ENCODE data around the gene UBXN4.
"Not testable (repeated sequence)": the region's sequence is repeated elsewhere in the genome, so short reads cannot be mapped to it uniquely, and the experiment has no call there.

Gene UBXN4

DNA sequence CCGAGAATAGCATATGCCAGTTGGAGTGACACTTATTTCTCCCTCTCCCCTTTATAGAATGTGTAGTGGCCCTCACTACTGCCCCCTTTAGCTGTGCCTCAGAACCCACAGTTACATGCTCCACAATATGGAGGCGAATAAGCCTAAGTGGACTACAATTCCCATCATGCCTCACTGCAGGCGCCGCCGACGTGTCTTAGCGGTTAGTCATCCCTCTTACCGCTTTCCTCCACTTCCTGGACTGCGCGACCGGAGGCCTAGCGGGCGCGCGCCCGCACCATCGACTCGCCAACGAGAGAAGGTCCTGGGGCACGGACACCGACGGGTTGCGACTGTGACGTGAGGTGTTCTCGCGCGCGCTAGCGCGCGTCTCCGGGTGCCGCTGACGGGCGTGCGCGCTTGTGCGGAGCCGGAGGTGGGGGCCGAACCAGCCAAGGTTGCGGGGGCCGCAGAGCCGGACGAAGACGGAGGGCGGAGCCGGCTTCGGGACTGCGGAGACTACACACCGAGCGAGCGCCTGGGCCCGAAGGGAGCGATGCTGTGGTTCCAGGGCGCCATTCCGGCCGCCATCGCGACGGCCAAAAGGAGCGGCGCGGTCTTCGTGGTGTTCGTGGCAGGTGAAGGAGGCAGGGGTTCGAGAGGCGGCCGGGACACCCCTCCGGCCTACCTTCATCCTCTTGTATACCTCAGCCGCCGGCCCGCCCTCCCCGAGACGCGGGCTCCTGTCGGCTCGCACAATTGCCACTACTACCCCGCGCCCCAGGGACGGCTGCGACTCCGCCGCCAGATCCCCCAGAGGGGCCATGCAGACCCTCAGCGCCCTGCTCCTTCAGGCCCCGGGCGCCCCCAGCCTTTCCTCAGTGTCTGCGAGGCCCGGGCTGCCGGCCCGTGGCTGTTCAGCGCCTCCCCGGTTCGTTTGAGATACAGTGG lies at the start of gene UBXN4:
Gene UBXN4 (plus strand): TSS at position 461 of the 930 bp plus-strand sequence. CDS start 75 bp downstream, at position 536.
- DNase-seq, result peak; percentile 76

DNA sequence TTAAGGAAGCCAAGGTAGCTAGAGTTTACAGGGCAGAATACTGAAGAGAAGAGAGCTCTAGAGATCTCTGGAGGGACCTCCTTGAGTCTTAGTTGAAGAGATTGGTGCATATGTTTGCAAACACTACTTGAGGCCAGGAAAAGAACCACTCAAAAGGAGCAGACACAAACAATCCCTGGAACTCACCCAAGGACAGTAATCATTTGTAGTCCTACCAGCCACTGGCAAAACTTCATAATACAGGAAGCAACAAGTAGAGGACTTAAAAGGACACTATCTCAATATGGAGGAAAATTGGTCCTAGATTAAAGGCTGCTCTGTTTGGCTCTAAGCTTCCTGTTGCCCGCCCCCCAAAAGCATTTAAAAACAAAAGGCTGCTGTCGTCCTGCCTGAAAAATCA lies 46.9 kb upstream of the UBXN4 start:
- no peak for DNase-seq

GRCh38 chr2:135698838-135699237 lies 42.8 kb upstream of the UBXN4 start:
- DNase-seq, result no peak

DNA sequence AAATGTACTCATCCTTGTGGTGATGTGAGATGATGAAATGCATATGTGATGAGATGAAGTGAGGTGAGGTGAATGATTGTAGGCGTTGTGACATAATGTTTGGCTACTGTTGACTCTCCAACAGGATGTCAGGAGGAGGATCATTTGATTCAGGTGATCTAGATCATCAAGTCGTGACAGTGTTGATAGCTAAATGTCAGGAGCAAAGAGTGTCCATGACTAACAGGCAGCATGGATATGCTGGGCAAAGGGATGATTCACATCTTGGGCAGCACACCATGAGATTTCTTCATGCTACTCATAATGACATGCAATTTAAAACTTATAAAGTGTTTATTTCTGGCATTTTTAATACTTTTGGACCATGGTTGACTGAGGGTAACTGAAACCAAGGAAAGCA lies 40.2 kb upstream of the UBXN4 start:
- DNase-seq, result no peak

DNA sequence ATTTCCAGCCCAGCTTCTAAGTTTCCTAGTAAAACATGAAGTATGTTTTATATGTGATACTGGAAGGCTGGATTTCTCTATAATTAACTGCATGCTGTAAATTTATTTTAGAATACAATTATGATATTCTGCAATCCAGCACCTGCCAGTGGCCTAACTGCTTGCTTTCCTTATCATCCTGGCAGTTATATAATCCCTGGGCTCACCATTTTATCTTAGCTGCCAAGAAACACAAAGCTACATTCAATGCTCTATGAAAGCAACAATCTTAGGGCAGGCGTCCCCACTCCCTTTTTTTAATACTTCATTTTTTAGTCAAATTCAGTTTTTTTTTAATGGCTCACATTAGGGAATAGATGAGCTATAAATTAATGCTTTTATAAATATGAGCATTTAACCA lies 38.4 kb upstream of the UBXN4 start:
- no peak for DNase-seq

DNA sequence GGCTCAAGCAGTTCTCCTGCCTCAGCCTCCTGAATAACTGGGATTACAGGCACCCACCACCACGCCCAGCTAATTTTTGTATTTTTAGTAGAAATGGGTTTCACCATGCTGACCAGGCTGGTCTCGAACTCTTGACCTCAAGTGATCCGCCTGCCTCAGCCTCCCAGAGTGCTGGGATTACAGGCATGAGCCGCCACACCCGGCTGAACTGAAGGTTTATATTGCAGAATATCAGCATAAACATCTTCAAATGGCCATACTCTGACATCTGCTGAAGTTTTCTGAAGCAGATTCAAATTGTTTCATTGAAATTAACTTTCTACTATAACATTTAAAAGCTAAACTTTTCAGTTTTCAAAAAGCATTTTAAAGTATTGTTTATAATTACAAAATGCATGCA lies 37.6 kb upstream of the UBXN4 start:
- not testable (repeated sequence) for DNase-seq

GRCh38 chr2:135708159-135708558 lies 33.5 kb upstream of the UBXN4 start:
- DNase-seq, result no peak

DNA sequence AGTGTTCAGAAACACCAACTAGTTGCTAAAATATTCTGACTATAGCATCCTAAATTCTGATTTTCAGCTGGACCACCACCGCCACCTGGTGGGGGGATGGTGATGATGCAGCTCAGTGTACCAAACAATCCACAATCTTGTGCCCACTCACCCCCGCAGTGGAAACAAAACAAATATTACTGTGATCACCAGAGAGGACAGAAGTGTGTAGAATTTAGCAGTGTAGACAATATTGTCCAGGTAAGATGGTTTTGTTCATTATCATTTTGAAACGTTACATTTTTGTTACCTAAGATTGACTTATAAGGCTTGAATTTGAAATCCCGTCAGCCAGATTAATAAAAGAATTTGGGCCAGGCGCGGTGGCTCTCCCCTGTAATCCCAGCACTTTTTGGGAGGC lies 31.7 kb upstream of the UBXN4 start:
- DNase-seq, result no peak

GRCh38 chr2:135715086-135715485 lies 26.6 kb upstream of the UBXN4 start:
- not testable (repeated sequence) for DNase-seq

DNA sequence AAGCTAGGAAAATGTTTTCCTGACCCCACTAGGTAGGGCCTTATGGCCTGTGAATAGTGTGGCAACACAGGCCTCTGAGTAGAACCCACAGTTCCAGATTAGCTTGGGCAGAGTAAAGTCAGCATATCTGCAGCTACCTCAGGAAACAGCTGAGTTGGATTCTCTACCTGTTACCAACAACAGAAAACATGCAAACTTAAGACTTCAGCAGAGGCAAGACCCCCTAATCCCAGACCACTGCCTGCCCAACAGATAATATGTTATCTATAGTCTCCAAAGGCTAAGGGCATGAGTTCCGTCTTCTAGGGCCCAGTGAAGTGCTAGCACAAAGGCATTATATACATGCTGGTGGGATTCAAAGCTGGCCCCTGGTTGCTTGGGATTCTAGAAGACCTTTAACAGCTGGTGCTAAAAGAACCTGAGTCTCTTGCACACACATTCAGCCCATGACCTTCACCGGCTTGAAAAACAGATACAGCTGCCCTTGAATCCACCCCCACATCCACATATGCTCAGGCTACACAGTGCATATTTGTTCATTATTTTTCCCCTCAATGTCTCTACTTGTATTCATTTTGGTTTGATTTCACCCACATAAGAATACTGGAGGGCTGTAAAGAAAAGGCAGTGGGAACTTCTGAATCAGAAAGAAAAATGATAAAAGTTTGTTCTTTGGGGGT lies 13.5 kb upstream of the UBXN4 start:
- DNase-seq, result no peak

- no peak for DNase-seq
These were observed 9.1 kb upstream of the UBXN4 start for GRCh38 chr2:135732561-135732960.

DNA sequence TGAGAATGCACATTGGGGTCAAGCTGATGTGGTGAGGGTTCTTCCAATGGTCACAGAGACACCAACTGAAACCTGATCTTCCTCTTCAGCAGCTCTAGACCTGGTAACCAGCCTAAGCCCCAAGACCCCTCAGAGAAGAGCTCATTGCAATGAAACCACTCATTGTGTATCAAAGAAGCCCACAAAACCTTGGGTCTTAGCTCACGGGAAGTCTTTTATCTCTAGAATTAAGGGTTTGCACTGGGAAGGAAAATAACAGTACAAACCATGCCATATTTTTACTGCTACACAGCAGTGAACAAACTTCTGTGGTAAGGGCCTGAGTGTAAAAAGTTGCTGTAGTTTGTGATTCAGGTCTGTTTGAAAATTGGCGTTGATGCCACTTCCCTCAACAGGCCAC lies 8.6 kb upstream of the UBXN4 start:
- no peak for DNase-seq

DNA sequence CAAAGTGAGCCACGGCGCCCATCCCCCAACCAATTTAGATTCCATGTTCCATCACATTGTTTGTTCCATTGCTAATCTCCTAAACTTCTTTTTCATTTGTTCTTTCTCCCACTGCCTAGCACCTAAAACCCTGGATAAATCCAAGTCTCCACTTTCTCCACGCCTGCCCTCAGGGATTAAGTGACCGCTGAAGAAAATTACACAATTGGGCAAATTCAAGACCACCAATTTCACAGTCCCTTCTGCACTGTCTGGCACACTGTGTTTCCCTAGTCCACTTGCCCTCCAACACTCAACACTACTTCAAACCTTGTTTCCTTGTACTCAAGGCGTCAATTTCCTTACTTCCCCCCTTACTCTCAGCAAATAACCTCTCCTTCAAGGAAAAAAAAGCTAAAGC lies 5.1 kb upstream of the UBXN4 start:
- no peak for DNase-seq

DNA sequence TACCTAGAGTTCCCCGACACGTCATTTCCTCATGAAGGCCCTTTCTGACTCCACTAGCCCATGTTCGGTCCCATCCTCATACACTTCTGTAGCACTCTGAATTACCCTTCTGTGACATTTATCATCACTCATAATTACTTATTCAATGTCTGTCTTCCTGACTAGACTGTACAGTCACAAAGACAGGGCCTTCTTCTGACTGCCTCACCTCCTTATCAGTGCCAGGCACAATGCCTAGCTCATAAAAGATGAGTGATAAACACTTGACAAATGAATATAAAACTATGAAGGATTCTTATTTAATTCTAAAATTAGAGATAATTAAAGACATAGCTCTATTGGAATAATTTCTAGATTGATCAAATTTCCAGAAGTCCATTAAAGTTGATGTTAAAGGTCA lies 1.4 kb upstream of the UBXN4 start:
- no peak for DNase-seq

- no peak for DNase-seq
These were observed 636 bp upstream of the UBXN4 start for GRCh38 chr2:135741043-135741394.

DNA sequence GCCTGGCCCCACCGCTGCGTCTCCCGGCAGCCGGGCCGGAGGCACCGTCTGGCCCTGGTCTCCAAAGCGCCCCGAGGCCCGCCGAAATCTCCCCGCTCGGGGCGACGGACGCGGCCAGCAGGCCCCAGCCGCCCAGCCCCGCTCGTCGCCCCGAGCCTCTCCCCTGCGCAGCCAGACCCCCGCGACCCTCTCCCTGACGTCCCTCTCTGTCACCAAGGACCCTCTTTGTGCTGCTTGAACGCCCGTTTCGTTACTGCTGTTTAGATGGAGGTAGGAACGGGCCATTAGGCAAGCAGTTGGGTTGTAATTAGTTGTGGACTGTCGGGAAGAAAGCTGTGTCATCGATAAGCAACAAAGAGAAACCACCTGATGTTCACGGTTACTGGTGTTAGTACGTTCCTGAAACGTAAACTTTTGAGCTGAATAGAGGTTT lies 686 bp downstream of the UBXN4 start:
- no peak for DNase-seq

DNA sequence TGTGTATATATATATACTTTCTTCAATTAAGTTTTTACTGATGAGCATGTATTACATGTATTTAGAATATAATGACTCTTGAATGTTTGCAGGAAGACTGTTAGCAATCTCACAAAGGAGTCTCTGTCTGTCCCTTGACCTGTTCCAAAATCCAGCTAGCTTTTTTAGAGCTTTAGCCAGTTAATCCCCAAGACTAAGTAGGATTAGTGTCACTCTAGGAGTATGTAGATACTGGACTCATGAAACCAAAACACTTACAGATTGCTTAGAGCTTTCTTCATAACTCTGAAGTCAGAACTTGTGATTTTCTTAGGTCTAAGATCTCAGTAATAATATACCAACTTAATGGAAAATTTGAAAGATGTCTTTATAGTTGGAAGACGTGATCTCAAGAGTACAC lies 2.2 kb downstream of the UBXN4 start:
- DNase-seq, result no peak

DNA sequence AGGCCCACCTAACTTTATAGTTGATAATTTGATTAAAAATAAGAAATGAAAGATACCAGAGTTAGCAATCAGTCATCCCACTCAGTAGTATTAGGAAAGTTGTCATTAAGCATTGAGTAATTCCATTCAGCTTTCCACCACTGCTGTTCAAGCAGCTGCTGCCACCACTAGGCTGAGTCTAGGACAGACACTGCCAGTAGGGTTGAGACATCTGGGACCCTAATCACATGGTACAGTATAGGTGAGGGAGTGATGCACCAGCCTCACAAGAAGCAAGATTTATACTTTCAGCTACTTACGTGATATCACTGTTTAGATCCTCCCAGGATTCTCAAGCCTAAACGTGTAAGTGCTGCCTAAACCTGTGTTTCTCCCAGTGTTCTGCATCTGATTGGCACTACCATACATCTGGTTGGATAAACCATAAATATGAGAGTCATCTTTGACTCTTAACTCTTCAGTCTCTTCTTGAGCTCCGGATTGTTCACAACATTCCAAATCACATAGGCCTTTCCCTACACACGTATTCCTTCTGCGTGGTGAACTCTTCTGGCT lies 3.2 kb downstream of the UBXN4 start:
- DNase-seq, result no peak

DNA sequence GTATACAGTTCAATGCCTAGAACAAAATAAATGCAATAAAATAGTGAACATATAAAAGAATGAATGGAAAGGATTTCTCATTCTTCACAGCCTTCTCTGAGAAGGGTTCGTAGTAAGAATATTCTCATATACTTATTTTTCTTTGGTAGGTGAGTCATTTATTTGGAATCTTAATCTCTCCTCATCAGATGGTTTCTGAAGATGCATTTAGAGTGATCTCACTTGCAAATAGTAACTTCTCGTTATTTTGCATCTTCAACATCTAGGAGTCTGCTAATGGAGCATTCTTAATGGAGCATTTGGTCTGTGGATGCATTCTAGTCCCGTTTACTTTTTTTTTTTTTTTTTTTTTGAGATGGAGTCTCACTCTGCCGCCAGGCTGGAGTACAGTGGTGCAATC lies 3.9 kb downstream of the UBXN4 start:
- no peak for DNase-seq

DNA sequence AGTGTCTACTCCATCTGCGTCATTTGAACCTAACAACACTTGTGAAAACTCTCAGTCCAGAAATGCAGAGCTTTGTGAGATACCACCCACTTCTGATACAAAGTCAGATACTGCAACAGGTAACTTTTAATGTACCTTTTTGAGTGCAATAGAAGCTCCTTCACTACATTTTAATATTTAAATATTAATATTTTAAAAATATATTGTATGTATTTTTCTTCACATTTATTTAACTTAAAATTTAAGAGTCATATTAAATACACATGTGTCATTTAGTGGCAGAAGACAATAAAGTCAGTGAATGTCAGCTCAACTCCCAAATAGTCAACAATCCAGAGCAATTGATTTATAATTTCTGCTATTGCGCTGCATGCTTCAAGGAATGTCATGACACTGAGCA lies 13.9 kb downstream of the UBXN4 start:
- no peak for DNase-seq

GRCh38 chr2:135756692-135757091 lies 15.0 kb downstream of the UBXN4 start:
- no peak for DNase-seq

DNA sequence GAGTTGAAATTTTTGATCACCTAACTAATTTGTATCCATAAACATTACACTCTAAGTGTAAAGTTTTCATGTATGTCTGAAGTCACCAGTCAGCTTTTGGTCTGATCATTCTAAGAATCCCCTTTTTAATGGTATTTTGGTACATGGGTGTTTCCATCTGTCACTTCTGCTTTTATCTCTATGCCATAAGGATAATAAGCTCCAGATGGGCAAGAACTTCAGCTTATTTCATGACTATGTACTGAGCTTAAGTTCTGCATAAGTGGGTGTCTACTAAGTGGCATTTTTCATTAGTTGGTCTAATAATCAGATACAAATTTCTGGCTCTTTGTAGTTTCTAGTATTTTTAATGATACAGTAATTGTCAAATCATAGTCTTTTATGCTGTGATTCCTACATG lies 20.4 kb downstream of the UBXN4 start:
- DNase-seq, result no peak

GRCh38 chr2:135762530-135762929 lies 20.9 kb downstream of the UBXN4 start:
- no peak for DNase-seq

GRCh38 chr2:135768863-135769262 lies 27.2 kb downstream of the UBXN4 start:
- no peak for DNase-seq
